Activated CD8-positive, alpha-beta T cell treated with anti-CD3 and anti-CD28 coated beads, Interleukin-2, amount 10 ng/mL, durations not matched to agents 7 days and 5 days (primary cell): ENCODE data around the gene ZNF688. TPM values are rescaled to one million over a fixed set of nuclear protein-coding genes. Genes with fewer than 3 reads are reported as not detected.
"Not testable (repeated sequence)": the region's sequence is repeated elsewhere in the genome, so short reads cannot be mapped to it uniquely, and the experiment has no call there.

Experiments used
- ATAC-seq: fragments of 150-1000 bp; cut with Tn5 transposase; one replicate; pipeline ENCODE4 v1.10.0; 2021; ENCODE audit warnings: moderate library complexity
- CTCF ChIA-PET: fragments of 350-600 bp; sonication (Branson Sonifier 250); formaldehyde crosslinking; loops from one replicate; lab custom pipeline; 2021; ENCODE audit warnings: antibody characterized with exemption; lab: Charles Lee
- POLR2A ChIA-PET: fragments of 350-600 bp; sonication (Branson Sonifier 250); formaldehyde crosslinking; loops from one replicate; lab custom pipeline; 2021; ENCODE audit warnings: antibody characterized with exemption; lab: Charles Lee
- DNase-seq: peaks from one replicate; pipeline ENCODE4 v3.0.0-alpha.2; 2020
- H3K27ac Mint-ChIP-seq: one replicate; pipeline ENCODE4 v1.8.0; 2021; ENCODE audit warnings: mild to moderate bottlenecking, mixed read lengths
- H3K27me3 Mint-ChIP-seq: one replicate; pipeline ENCODE4 v1.8.0; 2021; ENCODE audit warnings: low read depth, mixed read lengths
- H3K36me3 Mint-ChIP-seq: one replicate; pipeline ENCODE4 v1.8.0; 2021; ENCODE audit warnings: low read depth, mixed read lengths
- H3K4me1 Mint-ChIP-seq: one replicate; pipeline ENCODE4 v1.8.0; 2021; ENCODE audit warnings: low read depth, mixed read lengths
- H3K4me3 Mint-ChIP-seq: one replicate; pipeline ENCODE4 v1.8.0; 2021; ENCODE audit warnings: mild to moderate bottlenecking, mixed read lengths
- H3K9me3 Mint-ChIP-seq: one replicate; pipeline ENCODE4 v1.8.0; 2022; ENCODE audit warnings: mixed read lengths; ENCODE audit not compliant: insufficient read depth
- total RNA-seq, 2 experiments: library from RNA; stranded (reverse); gene quantifications; one replicate each; pipeline ENCODE4 v1.2.3, GENCODE V29; 2021

Gene ZNF688
- total RNA-seq, 2 experiments from 2014 or later = 12.5 to 13.4 TPM

DNA sequence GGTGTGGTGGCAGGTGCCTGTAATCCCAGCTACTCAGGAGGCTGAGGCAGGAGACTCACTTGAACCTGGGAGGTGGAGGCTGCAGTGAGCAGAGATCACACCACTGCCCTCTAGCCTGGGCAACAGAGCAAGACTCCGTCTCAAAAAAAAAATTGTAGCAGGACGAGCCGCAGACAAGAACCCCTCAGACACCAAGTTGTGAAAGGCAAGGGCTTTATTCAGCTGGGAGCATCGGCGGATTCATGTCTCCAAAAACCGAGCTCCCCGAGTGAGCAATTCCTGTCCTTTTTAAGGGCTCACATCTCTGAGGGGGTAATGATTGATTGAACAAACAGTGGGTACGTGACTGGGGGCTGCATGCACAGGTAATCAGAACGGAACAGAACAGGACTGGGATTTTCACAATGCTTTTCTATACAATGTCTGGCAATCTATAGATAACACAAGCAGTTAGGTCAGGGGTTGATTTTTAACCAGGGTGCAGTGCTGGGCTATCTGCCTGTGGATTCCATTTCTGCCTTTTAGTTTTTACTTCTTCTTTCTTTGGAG, 30.5 kb downstream of the ZNF688 start:
- Mint-ChIP-seq H3K36me3 (peaks cover 15% of the 10 kb centered on the region), H3K4me1 (peaks cover 23% of the 10 kb centered on the region)
- H3K27me3 Mint-ChIP-seq, H3K9me3 Mint-ChIP-seq, DNase-seq, ATAC-seq, POLR2A ChIA-PET, H3K4me3 Mint-ChIP-seq, H3K27ac Mint-ChIP-seq: not testable (repeated sequence)
- CTCF ChIA-PET = interaction anchor here (0.6 kb wide), 1 partner anchor 74 kb away, joined by 4 read pairs; no protein-coding TSS in a partner anchor

GRCh38 chr16:30539986-30540526, 31.5 kb downstream of the ZNF688 start:
- Mint-ChIP-seq H3K4me1 (peaks cover 26% of the 10 kb centered on the region), H3K36me3 (peaks cover 15% of the 10 kb centered on the region)
- H3K4me3 Mint-ChIP-seq, H3K27me3 Mint-ChIP-seq, CTCF ChIA-PET, ATAC-seq, H3K9me3 Mint-ChIP-seq, DNase-seq, H3K27ac Mint-ChIP-seq: not testable (repeated sequence)
- POLR2A ChIA-PET = interaction anchor here (0.6 kb wide), 1 partner anchor 1716 kb away, joined by 4 read pairs; no protein-coding TSS in a partner anchor

- no peaks in the 10 kb centered on the region for H3K27me3 Mint-ChIP-seq
- DNase-seq = no peak
- ATAC-seq = no peak
- no peak overlapping the region for H3K27ac Mint-ChIP-seq
- ChIA-PET CTCF (no interaction called here), POLR2A (interaction anchor here (0.6 kb wide), 1 partner anchor 1715 kb away, joined by 4 read pairs; no protein-coding TSS in a partner anchor)
- peaks cover 15% of the 10 kb centered on the region for H3K36me3 Mint-ChIP-seq
- H3K9me3 Mint-ChIP-seq = no peaks in the 10 kb centered on the region
- H3K4me1 Mint-ChIP-seq = peaks cover 26% of the 10 kb centered on the region
- no peak overlapping the region for H3K4me3 Mint-ChIP-seq
Measured at GRCh38 chr16:30539000-30539964, 32.2 kb downstream of the ZNF688 start.

DNA sequence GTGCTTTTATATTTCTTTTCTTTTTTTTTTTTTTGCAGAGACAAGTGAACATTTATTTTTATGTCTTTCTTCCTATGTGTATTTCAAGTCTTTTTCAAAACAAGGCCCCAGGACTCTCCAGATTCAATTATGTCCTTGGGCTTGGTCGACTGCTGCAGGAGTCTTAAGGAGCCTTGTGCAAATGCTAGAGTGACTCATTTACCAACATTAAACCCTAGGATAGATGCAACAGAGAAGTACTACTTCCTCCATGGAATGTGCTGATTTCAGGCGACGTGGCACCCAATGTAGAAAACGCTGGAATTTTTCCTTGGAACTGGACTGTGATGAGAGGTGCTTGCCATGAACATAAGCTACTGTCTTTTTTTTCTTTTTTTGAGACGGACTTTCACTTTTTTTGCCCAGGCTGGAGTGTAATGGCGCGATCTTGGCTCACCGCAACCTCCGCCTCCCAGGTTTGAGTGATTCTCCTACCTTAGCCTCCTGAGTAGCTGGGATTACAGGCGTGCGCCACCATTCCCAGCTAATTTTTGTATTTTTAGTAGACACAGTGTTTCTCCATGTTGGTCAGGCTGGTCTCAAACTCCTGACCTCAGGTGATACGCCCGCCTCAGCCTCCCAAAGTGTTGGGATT, 35.0 kb downstream of the ZNF688 start:
- CTCF ChIA-PET = interaction anchor here (0.9 to 4.5 kb wide), 29 partner anchors 9 to 157 kb away, joined by 3 to 76 read pairs (median 6); partner anchors contain the start of genes DCTPP1, SEPTIN1, ZNF688 and ZNF764
- H3K4me1 Mint-ChIP-seq = peaks cover 32% of the 10 kb centered on the region
- not testable (repeated sequence) for H3K9me3 Mint-ChIP-seq, ATAC-seq, DNase-seq, H3K27me3 Mint-ChIP-seq
- POLR2A ChIA-PET = interaction anchor here (1.1 to 4.3 kb wide), 12 partner anchors 9 to 119 kb away, joined by 3 to 80 read pairs (median 14); partner anchors contain the start of genes ITGAL, PRR14, ZNF688 and ZNF689
- H3K36me3 Mint-ChIP-seq = peaks cover 22% of the 10 kb centered on the region
- H3K27ac Mint-ChIP-seq = peak overlapping the region; percentile 95
- peak overlapping the region; percentile 85 for H3K4me3 Mint-ChIP-seq

DNA sequence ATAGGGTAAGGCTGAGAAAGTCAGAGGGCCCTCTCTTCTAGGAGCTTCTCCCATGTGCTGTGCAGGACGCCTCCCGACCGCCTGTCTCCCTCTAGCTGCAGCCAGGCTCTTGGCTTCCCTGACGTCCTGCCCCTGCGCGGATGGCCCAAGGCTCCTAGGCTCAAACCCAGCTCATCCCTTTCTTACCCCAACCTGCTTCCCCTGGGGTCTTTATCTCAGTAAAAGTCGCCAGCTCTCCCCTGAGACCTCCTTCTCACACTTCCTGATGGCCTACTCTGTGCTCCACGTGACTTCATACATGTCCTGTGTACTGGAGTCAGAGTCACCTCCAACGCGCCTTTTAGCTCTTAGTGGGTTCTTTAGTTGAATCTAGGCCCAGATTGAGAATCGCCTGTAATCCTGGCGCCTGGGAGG, 35.7 kb downstream of the ZNF688 start:
- POLR2A ChIA-PET = interaction anchor here (0.7 to 4.3 kb wide), 30 partner anchors 8 to 161 kb away, joined by 3 to 80 read pairs (median 5); partner anchors contain the start of genes DCTPP1, ITGAL, PRR14 and ZNF688
- ATAC-seq (peak; percentile 69), DNase-seq (peak; percentile 79)
- Mint-ChIP-seq H3K4me1 (peaks cover 34% of the 10 kb centered on the region), H3K4me3 (peak overlapping the region; percentile 85), H3K9me3 (no peaks in the 10 kb centered on the region), H3K36me3 (peaks cover 28% of the 10 kb centered on the region), H3K27me3 (no peaks in the 10 kb centered on the region), H3K27ac (peak overlapping the region; percentile 95)
- CTCF ChIA-PET = interaction anchor here (0.7 to 4.5 kb wide), 37 partner anchors 8 to 406 kb away, joined by 3 to 76 read pairs (median 6); partner anchors contain the start of genes DCTPP1, PRR14, SEPTIN1 and ZNF688

DNA sequence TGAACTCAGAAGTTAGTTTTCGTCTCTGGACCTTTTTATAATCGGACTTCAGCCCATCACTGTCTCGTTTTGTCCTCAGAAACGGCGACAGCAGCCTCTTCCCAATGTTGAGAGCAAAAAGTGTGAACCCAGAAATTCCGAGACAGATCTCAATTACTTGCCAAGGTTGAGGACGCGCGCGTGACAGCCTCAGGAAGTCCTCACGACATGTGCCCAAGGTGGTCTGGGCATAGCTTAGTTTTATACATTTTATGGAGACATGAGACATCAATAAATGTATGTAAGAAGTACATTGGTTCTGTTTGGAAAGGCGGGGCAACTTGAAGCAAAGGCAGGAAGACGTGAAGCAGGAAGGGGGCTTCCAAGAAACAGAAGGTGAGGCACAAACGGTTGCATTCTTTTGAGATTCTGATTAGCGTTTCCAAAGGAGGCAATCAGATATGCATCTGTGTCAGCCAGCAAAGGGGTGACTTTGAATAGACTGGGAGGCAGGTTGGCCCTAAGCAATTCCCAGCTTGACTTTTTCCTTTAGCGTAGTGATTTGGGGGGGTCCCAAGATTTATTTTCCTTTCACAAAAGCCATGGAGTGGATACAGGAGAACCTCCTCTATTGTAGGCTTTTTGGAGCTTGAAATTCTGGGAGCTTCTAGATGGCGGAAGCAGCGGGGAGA, 36.3 kb downstream of the ZNF688 start:
- peaks cover 38% of the 10 kb centered on the region for H3K4me1 Mint-ChIP-seq
- no peaks in the 10 kb centered on the region for H3K9me3 Mint-ChIP-seq
- no peaks in the 10 kb centered on the region for H3K27me3 Mint-ChIP-seq
- H3K4me3 Mint-ChIP-seq = peak overlapping the region; percentile 85
- ATAC-seq (peak; percentile 30), DNase-seq (no peak)
- CTCF ChIA-PET = interaction anchor here (0.7 to 4.5 kb wide), 42 partner anchors 8 to 406 kb away, joined by 3 to 76 read pairs (median 5); partner anchors contain the start of genes DCTPP1, PRR14, SEPTIN1 and ZNF688
- peak overlapping the region; percentile 95 for H3K27ac Mint-ChIP-seq
- peaks cover 30% of the 10 kb centered on the region for H3K36me3 Mint-ChIP-seq
- POLR2A ChIA-PET = interaction anchor here (0.7 to 4.3 kb wide), 37 partner anchors 8 to 162 kb away, joined by 3 to 80 read pairs (median 5); partner anchors contain the start of genes DCTPP1, ITGAL, PRR14 and ZNF688

- peak; percentile 83 for ATAC-seq
- Mint-ChIP-seq H3K36me3 (peaks cover 30% of the 10 kb centered on the region), H3K4me1 (peaks cover 42% of the 10 kb centered on the region), H3K27me3 (no peaks in the 10 kb centered on the region), H3K27ac (peak within 1 kb of the TSS; percentile 95), H3K4me3 (peak within 1 kb of the TSS; percentile 85), H3K9me3 (no peaks in the 10 kb centered on the region)
- peak; percentile 94 for DNase-seq
- CTCF ChIA-PET = interaction anchor here (0.7 to 4.5 kb wide), 28 partner anchors 7 to 159 kb away, joined by 3 to 76 read pairs (median 6); partner anchors contain the start of genes DCTPP1, PRR14, ZNF688 and ZNF689
- POLR2A ChIA-PET = interaction anchor here (0.6 to 4.3 kb wide), 31 partner anchors 7 to 162 kb away, joined by 3 to 80 read pairs (median 5); partner anchors contain the start of genes DCTPP1, ITGAL, PRR14 and ZNF688
Measured at GRCh38 chr16:30534368-30535105, 37.0 kb downstream of the ZNF688 start, which contains the start of gene ZNF747. Gene ZNF747, minus strand, starts transcription at chr16:30534858. Its CDS starts 179 bp downstream, at chr16:30534679.

DNA sequence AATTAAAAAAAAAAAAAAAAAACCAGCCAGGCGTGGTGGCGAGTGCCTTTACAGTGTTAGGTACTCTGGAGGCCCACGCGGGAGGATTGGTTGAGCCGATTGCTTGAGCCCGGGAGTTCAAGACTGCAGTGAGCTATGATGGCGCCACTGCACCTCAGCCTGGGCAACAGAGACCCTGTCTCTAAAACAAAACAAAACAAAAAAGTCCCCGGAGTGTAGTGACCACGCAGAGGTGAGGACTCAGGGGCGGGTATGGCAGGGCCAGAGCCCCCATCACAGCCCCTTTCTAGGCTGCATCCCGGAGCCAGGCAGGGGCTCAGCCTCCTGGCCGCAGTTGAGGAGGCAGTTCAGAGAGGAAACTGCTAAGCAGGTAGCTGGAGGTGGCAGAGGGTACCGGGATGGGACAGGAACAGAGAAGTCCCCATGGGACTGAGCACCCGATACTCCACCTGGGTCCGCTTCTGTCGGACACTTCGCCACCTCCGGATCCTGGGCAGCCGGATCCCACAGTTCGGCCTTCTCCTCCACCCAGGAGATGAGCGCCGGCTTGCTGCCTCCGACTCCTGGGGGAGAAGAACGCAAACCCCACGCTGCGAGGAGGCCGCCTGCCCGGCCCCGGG, 37.7 kb downstream of the ZNF688 start:
- Mint-ChIP-seq H3K36me3 (peaks cover 30% of the 10 kb centered on the region), H3K4me1 (peaks cover 43% of the 10 kb centered on the region), H3K27me3 (no peaks in the 10 kb centered on the region), H3K9me3 (no peaks in the 10 kb centered on the region), H3K4me3 (peak overlapping the region; percentile 85), H3K27ac (peak overlapping the region; percentile 95)
- ATAC-seq = peak; percentile 9
- CTCF ChIA-PET = interaction anchor here (0.6 to 4.5 kb wide), 12 partner anchors 17 to 132 kb away, joined by 3 to 76 read pairs (median 6); partner anchors contain the start of genes DCTPP1, ZNF689 and ZNF764
- POLR2A ChIA-PET = interaction anchor here (0.6 to 4.3 kb wide), 14 partner anchors 10 to 125 kb away, joined by 3 to 80 read pairs (median 6); partner anchors contain the start of genes DCTPP1, PRR14, ZNF688 and ZNF689
- peak; percentile 42 for DNase-seq

- CTCF ChIA-PET = interaction anchor here (0.6 to 4.2 kb wide), 4 partner anchors 24 to 121 kb away, joined by 3 to 76 read pairs (median 43); partner anchors contain the start of genes DCTPP1 and ZNF764
Measured at GRCh38 chr16:30533146-30533522, 38.4 kb downstream of the ZNF688 start.

More at GRCh38 chr16:30533146-30533522, 38.4 kb downstream of the ZNF688 start:
- H3K36me3 Mint-ChIP-seq = peaks cover 30% of the 10 kb centered on the region
- peak overlapping the region; percentile 61 for H3K27ac Mint-ChIP-seq
- H3K27me3 Mint-ChIP-seq = no peaks in the 10 kb centered on the region
- ATAC-seq (no peak), DNase-seq (no peak)
- no peaks in the 10 kb centered on the region for H3K9me3 Mint-ChIP-seq
- POLR2A ChIA-PET = interaction anchor here (1.3 to 4.3 kb wide), 3 partner anchors 25 to 118 kb away, joined by 5 to 80 read pairs (median 19); partner anchors contain the start of genes PRR14, ZNF764 and ZNF785
- H3K4me1 Mint-ChIP-seq = peaks cover 45% of the 10 kb centered on the region
- peak overlapping the region; percentile 68 for H3K4me3 Mint-ChIP-seq
